ENCODE results near the gene MRGPRG. TPM values are rescaled to one million over a fixed set of nuclear protein-coding genes. Genes with fewer than 3 reads are reported as not detected.

MRGPRG gene
- total RNA-seq, 1 donor from 2014 or later: not detected

DNA sequence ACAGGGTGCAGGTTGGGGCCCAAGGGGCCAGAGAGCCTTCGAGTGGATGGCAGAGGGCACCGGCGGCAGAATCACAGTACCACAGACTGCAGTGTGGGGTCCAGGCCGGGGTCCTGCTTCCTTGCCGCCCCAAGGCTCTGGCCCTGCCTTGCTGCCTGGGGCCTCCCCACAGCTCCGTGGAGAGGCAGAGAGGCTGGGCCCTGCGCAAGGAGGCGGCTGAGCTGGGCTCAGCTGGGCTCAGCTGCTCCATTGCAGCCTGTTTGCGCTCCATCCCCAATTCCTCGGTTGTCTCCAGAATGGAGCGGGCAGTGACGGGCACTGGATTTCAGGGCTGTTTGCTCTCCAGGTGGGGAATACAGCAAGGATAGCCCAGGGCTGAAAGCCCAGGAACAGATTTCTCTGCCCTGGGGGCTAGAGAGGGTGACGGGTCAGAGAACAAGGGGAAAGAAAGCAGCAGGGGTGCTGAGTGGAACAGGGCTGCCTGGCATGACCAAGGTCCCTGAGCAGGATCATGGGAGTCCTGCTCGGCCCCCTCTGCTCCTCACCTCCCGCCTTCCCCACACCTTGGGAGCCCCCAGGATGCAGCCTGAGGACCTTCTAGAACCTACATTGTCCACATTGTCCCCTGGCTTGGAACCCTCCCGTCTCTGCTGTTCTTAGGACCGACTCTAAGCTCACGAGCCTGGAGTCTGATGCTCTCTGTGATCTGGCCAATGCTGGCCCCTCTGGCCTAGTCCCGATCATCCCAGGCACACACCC lies 18.9 kb downstream of the MRGPRG start:
- DNase-seq (ENCODE audit: missing footprints) (no peak), ATAC-seq (no peak)
- intact Hi-C loops (cut with DNase I): loop anchor here (5.0 kb wide), 1 partner anchor 162 kb away; no protein-coding TSS in a partner anchor

DNA sequence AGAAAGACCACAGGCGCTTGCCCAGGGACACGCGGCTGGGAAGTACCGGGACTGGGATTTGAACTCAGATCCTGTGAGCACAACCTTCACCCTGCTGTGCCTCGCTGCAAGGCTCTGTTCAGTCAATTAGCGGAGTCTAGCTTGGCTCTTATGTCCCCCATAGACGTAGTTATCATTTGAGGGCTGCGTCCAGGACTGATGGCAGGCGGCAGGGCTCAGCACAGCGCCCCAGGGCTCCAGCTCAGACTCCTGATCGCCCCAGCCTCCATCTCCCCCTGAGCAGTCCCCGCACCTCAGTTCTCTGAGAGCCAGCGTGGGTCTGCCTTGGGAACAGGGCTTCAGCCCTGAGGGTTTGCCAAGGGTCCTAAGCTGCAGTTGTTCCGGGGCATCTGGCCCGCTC lies 19.8 kb downstream of the MRGPRG start:
- intact Hi-C loops (cut with DNase I): loop anchor here (5.0 kb wide), 1 partner anchor 162 kb away; no protein-coding TSS in a partner anchor
- ATAC-seq: no peak
- no peak for DNase-seq (ENCODE audit: missing footprints)

DNA sequence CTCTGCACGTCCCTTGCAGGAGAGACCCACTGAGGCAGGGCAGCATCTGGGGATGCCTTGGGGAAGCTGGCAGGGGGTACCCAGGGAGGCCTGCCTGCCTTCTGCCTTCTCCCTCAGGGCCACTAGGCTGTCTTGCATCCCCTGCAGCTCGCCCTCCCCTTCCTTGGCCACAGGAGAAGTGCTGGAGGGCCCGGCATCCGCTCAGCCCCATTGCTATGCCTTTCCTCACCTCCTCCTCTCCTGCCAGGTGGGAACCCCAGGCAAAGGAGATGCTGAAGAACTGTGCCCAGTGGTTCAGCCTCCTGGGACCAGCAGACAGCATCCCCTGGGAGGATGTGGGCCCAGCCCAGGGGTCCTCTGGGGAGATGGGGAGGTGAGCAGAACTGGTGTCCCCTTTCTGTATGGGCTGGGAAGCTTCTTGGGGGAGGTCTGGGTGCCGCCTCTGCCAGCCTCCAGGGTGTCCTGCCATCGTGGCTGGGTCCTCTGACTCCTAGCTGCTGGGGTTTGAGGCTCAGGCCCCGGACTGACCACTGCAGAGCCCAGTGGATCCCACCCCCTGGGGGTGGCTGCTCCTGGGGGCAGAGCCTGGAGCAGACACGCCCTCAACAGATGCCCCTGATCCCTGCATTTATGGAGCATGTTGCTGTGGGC lies 20.6 kb downstream of the MRGPRG start:
- ATAC-seq: no peak
- no peak for DNase-seq (ENCODE audit: missing footprints)
- intact Hi-C loops (cut with DNase I): loop anchor here (5.0 kb wide), 1 partner anchor 161 kb away; no protein-coding TSS in a partner anchor

DNA sequence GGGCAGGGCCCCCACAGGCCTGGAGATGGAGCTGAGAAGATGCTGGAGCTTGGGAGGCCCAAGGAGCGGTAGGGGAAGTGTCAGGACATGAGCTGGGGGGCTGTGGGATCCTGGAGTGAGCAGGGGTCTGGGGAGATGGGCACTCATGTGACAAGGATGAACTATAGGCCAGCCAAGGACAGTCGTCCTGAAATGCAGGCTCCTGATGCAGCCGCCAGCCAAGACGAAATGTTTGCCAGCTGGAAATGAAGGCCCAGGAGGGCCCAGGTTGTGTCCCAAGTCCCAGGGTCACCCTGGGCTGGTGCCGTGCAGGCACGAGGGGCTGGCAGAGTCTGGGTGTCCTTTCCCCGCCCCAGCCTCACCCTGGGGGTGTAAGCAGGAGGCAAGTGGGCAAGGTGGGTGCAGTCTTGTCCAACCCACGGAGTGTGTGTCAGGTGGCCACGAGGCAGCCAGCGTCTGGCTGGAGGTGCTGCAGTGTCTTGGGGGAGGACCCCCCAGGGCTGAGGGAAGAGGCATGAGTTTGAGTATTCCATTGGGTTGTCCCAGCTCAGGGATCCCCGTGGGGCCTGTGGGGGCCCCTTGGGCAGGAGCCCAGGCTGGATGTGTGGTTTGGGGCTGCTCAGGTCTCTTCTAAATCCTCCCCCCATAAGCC lies 21.4 kb downstream of the MRGPRG start:
- intact Hi-C loops (cut with DNase I): loop anchor here (5.0 kb wide), 1 partner anchor 160 kb away; no protein-coding TSS in a partner anchor
- no peak for ATAC-seq
- DNase-seq (ENCODE audit: missing footprints): no peak

DNA sequence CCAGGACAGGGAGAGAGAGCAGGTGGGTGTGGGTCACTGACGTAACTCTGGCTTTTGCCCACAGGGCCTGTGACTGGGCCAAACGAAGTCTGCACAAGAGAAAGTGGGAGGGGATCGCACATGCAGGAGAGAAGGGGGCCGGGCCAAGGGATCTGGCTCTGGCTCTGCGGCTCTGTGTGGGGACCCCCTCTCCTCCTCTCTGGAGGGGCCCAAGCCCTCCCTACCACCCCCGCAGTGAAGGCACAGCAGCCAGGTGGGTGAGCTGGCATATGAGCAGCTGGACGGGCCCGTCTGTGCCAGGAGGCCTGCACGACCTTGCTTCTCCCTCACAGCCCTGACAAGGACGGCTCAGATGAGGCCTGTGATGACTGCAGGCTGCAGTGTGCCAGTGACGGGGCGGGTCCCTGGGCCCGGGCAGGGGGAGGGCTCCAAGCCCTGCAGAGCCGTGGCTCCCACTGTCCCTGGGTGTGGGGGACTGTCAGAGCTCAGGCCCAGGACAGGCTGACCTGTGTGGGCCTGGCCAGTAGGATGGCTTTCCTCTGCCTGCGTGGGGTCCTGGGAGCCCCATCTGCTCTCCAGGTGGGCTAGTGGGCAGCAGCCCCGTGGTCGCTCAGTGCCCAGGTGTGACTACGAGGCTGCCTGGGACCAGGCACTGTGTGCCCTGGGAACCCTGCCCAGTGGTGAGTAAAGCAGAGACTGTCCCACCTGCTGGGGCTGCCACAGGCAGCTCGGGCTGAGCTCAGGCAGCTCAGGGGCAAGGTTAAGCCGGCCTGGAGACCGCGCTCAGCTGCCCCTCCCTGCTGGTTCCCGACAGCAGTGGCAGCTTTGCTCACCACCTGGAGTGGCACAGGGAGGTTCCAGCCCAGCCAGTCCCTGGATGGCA lies 22.2 kb downstream of the MRGPRG start:
- intact Hi-C loops (cut with DNase I): loop anchor here (5.0 kb wide), 1 partner anchor 159 kb away; no protein-coding TSS in a partner anchor
- no peak for DNase-seq (ENCODE audit: missing footprints)
- ATAC-seq: peak; percentile 44

DNA sequence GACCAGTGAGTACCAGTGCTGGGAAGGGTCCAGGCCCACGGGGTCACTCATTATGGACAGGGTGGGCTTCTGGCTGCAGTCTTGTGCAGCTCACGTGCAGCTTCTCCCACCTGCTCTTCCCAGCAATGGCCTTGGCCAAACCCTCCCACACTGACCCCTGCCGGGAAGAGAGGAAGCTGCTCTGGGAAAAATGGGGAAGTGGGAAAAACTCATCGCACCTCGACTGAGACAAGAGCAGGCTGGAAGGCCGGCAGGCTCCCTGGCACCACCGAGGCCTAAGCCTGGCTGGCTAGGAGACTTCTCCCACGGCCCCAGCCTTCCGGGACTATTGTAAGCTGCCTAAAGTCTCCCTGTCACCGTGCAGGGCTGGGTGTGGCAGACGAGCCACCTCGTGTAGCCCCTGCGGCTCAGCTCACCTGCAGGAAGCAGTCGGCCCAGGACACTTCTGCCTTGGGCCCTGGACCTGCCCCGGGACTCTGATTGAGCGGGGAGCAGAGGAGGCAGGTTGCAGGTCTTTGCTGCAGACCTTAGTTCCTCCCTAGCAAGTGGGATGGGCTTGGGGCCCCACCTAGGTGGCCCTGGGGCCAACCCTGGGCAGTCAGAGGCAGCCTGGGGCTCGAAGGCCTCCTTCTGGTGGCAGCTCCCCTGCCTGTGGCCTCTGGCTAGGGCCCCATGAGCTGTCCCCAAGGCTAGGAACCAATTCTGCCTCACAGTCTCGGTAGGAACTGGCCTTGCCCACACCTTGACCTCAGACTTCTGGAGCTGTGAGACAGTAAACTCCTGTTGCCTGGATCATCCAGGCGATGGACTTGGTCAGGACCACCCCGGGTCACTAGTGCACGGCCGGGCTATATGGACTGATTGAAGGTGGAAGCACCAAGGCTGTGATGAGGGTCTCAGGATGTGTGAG lies 23.1 kb downstream of the MRGPRG start:
- no peak for DNase-seq (ENCODE audit: missing footprints)
- ATAC-seq: no peak
- intact Hi-C loops (cut with DNase I): loop anchor here (5.0 kb wide), 1 partner anchor 158 kb away; no protein-coding TSS in a partner anchor

DNA sequence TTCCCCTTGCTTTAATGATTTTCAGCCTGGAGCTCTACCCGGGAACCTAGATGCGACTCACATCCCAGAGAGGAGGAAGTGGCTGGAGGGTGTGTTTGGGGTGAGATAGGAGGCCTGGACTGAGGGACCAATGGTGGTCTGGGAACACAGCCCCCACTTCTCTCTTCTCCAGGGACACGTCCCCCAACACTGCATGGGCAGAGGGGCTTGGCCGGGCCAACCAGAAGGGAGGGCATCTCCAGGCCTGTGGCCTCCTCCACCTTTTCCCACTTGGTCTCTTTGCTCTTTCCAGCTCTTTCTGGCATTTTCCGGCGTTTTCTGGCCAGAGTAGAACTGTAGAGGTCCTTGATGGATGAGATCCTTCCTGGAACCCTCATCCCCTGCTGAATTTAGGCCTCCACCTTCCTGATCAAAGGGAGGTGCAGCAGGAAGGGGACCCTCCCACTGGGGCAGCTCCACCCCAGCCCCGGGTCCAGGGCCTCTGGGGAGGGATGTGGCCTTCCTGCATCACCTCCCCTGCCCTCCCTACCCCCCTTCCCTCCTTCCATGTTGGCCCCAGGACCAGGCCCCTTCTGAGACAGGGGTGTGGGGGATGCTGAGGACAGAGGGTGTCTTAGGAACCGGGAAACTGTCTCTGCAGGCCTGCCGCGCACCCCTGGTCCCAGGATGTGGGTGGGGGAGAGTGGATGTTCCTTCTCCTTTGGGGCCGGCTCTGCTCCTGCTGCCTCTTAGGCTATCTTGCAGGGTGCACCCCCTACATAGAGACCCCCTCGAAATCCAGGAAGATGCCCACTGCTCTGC lies 24.4 kb downstream of the MRGPRG start:
- intact Hi-C loops (cut with DNase I): no loop called here
- ATAC-seq (no peak), DNase-seq (ENCODE audit: missing footprints) (no peak)

DNA sequence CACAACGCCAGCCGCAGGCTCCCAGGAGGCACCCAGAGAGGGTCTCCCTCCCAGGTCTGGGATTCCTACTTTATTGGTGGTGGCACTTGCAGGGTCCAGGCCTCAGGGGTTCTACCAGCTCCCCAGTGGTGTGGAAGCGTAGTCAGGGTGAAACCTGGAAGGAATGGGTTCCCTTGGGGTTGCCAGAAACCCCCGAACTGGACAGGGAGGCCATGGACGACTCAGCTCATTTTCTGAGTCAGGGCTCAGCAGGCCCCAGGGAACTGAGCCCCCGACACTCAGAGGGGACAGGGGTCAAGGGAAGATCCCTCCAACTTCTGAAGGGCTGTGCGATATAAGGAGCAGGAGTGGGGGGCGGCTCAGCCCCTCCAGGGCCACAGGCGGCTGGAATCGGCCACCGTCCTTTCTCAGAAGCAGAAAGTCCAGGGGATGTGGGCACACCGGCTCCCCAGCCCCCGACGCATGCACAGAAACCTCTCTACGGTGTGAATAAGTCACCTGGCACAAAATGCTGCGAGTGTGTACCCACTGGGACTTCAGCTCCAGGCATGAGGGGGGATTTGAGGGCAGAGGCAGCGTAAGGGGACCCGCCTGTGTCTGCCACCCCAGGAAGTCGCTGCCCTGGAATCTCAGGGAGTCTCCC lies 25.1 kb downstream of the MRGPRG start:
- intact Hi-C loops (cut with DNase I): no loop called here
- no peak for DNase-seq (ENCODE audit: missing footprints)
- no peak for ATAC-seq

DNA sequence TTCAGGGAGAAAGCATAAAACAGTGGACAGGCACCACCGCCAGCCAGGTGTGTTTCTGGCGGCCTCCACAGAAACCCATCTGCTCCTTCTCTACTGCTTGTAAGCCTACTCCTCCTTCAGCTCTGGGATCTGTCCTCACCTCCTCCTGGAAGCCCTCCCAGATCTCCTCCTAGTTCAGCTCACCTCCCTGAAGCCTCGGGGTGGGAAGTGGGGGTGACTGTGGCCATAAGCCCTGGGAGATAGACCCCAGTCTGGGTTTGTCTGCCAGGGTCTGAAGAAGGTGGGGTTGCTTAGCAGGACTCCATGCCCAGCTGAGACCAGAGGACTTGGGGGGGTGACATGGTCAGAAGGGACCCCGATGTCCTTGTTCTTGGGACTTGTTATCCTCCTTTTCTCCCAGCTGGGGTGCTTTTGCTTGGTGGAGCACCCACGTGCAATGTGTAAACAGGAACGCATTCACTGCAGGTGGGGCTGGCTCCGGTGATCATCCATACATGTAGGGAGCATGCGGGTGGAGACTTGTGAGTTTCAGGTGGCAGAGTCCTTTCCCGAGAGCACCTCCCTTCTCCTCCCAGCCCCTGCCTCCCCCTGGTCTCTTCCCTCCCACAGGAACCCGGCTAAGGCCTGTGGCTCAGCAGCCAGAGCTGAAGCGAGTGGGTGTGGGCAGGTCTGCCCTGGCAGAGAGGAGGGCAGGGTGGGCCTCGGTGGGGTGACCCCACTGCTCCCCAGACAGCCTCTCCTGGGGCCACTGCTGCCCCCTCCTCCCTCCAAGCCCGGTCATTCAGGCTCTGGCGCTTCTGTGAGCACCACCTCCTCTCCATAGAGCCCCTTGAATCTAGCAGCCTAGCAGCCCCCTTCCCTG lies 25.9 kb downstream of the MRGPRG start:
- intact Hi-C loops (cut with DNase I): no loop called here
- ATAC-seq: no peak
- DNase-seq (ENCODE audit: missing footprints): no peak

DNA sequence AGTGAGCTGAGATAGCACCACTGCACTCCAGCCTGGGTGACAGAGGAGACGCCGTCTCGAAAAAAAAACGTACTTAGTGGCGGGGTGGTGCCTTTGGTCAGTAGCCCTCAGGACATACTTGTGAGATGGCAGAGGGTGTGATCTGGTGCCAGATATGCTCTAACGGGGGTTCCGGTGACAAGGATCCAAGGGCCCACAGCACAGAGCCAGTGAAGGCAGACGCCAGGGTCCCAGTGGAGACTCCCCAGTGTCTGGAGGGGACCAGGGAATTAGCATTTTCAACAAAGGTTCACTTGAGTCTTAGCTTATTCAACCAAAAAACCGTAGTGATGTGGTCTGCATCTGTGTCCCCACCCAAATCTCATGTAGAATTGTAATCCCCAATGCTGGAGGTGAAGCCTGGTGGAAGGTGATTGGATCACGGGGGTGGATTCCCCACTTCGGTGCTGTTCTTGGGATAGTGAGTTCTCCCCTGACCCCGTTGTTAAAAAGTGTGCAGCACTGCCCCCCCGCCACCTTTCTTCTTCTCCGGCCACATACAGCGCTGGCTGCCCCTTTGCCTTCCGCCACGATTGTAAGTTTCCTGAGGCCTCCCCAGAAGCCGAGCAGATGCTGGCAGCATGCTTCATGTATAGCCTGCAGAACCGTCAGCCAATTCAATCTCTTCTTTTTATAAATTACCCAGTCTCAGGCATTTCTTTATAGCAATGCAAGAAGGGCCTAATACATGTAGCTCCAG lies 26.9 kb downstream of the MRGPRG start:
- no peak for DNase-seq (ENCODE audit: missing footprints)
- no peak for ATAC-seq
- intact Hi-C loops (cut with DNase I): no loop called here

DNA sequence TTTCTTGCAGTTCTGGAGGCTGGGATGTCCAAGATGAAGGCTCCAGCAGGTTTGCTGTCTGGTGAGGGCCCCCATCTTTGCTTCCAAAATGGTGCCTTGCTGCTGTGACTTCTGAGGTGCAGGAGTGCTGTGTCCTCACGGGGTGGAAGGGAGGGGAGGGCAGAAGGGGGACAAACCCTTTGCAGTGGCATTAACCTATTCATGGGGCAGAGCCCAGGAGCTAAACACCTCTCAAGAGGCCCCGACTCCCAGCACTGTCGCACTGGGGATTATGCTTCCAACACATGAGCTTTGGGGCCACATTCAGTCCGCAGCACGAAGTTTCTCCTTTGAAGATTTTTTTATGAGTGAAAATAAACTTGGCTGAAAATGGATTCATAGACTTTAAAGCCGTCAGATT lies 28.0 kb downstream of the MRGPRG start:
- DNase-seq (ENCODE audit: missing footprints) (no peak), ATAC-seq (no peak)
- intact Hi-C loops (cut with DNase I): no loop called here

DNA sequence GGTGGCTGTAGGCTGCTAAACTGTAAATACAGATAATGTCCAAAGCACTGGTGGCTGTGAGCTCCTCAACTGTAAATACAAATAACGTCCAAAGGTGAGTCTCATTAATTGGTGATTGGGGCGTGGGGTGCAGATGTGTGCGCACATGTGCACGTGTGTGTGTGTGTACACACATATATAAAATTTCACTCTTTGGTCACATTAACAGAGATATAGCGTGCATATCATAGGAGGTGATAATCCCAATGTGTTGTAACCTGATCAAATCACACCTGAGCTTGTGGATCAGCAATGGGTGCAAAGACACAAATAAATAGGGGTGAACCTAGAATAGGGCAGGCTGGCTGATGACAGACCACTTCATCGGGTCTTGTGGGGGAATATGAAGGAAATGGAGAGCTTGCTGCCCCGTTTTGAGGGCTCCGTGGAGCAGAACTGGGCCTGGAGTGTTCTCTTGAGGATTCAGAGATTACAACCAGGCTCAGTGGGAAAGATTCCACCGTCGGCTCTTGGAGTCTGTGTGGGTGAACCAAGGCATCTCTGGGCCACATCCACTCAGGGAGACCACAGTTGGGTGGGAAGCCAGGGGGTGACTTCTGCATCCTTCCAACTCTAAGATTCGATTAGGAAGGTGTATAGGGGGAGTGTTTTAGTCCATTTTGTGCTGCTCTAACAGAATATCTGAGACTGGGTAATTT lies 28.6 kb downstream of the MRGPRG start:
- ATAC-seq (no peak), DNase-seq (ENCODE audit: missing footprints) (no peak)
- intact Hi-C loops (cut with DNase I): no loop called here

DNA sequence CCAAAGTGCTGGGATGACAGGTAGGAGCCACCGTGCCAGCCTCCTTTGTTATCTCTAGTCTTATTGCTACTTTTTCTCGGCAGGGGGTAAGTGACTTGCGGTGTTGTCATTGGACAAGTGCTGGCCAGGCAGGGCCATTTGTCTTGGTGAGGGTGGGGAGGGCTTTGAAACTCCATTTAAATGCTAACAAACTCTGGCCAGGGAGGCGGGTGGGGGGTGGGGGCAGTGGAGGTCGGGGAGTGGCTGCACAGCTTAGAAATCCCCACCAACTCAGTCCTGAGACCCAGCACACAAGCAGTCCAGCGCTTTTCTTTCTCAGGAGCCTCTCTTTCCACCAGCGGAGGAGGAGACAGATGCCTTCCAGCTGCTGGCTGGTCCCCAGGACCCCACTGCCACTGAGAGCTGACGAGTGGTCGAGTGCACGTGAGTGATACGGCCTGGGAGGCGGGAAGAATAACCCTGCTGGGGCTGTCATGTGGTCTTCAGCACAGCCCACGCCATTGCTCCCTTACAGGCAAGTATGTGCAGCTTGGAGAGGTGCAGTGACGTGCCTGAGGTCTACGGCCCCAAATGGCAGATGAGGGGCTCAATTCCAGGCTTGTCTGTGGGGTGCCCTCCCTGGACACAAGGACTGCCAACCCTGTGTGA lies 29.3 kb downstream of the MRGPRG start:
- no peak for ATAC-seq
- no peak for DNase-seq (ENCODE audit: missing footprints)
- intact Hi-C loops (cut with DNase I): no loop called here

All from Right ventricle myocardium inferior (tissue), 1 donor.